ENCODE measurements around the gene EPSTI1. TPM values are rescaled to one million over a fixed set of nuclear protein-coding genes. Genes with fewer than 3 reads are reported as not detected.

Gene EPSTI1
- total RNA-seq, 4 donors from 2014 or later, result 6.5 to 16.9 (median 11.4) TPM

DNA sequence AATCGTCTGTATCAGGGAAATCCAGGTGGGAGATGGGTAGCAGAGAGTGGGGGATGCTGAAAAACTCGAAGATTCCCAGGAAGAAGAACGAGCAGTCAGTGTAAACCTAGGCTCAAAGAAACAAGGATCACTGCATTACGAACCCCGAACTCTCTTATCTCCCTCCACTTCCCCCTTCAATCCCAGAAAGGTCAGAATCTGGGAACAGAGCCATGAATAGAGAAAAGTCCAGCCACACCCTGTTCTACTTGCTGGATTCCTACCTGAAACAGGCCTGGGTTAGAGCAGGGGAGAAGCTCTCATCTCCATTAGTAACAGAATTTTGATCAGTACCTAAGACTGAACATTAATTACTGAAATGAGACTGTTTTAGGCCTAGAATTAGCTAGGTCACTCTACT, 24.4 kb downstream of the EPSTI1 start:
- Histone ChIP-seq H3K36me3 (no peaks in the 10 kb centered on the region), H3K4me1 (no peaks in the 10 kb centered on the region), H3K9me3 (no peaks in the 10 kb centered on the region), H3K4me3 (no peak overlapping the region), H3K27ac (no peak overlapping the region), H3K27me3 (no peaks in the 10 kb centered on the region)
- intact Hi-C loops (cut with DNase I; ENCODE audit: low total_unique reads), result no loop called here
- TF ChIP-seq POLR2A (IDR thresholded peaks at IDR 0.05), result no peak
- TF ChIP-seq, protein P1, sequence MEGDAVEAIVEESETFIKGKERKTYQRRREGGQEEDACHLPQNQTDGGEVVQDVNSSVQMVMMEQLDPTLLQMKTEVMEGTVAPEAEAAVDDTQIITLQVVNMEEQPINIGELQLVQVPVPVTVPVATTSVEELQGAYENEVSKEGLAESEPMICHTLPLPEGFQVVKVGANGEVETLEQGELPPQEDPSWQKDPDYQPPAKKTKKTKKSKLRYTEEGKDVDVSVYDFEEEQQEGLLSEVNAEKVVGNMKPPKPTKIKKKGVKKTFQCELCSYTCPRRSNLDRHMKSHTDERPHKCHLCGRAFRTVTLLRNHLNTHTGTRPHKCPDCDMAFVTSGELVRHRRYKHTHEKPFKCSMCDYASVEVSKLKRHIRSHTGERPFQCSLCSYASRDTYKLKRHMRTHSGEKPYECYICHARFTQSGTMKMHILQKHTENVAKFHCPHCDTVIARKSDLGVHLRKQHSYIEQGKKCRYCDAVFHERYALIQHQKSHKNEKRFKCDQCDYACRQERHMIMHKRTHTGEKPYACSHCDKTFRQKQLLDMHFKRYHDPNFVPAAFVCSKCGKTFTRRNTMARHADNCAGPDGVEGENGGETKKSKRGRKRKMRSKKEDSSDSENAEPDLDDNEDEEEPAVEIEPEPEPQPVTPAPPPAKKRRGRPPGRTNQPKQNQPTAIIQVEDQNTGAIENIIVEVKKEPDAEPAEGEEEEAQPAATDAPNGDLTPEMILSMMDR (IDR thresholded peaks at IDR 0.05), result no peak
- no peak for DNase-seq

DNA sequence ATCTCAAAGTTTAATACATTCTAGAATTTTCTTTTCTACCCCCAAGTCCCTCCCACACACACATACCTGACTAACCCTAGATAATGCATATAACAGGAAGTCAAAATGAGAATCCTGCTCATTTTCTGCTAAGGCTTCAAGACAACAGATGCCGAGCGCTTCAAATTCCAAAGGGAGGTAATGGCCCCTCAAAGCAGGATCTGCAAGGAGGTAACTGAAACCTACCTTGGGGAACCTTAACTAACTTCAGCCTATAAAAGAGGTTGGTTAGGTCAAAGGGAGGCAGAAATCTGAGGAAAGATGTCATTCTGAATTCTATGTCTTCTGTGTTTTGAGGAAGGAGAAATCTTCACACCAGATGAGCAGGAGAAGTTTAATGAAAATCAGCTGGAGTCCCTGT, 26.8 kb downstream of the EPSTI1 start:
- no peak for DNase-seq
- TF ChIP-seq POLR2A (IDR thresholded peaks at IDR 0.05), result no peak
- TF ChIP-seq, protein P1 (IDR thresholded peaks at IDR 0.05), result no peak
- no peaks in the 10 kb centered on the region for H3K4me1 ChIP-seq
- no peak overlapping the region for H3K27ac ChIP-seq
- no peaks in the 10 kb centered on the region for H3K36me3 ChIP-seq
- no peak overlapping the region for H3K4me3 ChIP-seq
- no peaks in the 10 kb centered on the region for H3K9me3 ChIP-seq
- intact Hi-C loops (cut with DNase I; ENCODE audit: low total_unique reads), result no loop called here
- no peaks in the 10 kb centered on the region for H3K27me3 ChIP-seq

DNA sequence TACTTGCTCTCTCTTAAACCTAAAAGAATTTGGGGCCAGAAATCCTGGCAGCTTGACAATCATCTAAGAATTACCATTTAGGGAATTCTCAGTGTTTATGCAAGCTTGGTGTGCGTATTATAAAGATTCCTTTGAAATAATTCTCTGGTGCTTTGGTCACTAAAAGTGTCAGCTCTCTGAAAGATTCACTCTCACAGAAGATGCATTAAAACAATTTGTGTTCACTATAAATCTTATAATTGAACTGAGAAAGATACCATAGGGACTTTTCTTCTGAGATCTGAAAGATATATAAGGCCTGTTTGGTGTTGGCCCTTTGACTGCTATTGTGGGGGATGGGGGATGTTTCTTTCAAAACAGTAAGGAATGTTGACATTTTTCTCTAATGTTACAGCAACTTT, 27.3 kb downstream of the EPSTI1 start:
- no peaks in the 10 kb centered on the region for H3K9me3 ChIP-seq
- H3K4me3 ChIP-seq, result no peak overlapping the region
- DNase-seq, result no peak
- H3K36me3 ChIP-seq, result no peaks in the 10 kb centered on the region
- intact Hi-C loops (cut with DNase I; ENCODE audit: low total_unique reads), result no loop called here
- no peak overlapping the region for H3K27ac ChIP-seq
- H3K4me1 ChIP-seq, result no peaks in the 10 kb centered on the region
- no peaks in the 10 kb centered on the region for H3K27me3 ChIP-seq
- TF ChIP-seq POLR2A (IDR thresholded peaks at IDR 0.05), result no peak
- TF ChIP-seq, protein P1 (IDR thresholded peaks at IDR 0.05), result no peak

DNA sequence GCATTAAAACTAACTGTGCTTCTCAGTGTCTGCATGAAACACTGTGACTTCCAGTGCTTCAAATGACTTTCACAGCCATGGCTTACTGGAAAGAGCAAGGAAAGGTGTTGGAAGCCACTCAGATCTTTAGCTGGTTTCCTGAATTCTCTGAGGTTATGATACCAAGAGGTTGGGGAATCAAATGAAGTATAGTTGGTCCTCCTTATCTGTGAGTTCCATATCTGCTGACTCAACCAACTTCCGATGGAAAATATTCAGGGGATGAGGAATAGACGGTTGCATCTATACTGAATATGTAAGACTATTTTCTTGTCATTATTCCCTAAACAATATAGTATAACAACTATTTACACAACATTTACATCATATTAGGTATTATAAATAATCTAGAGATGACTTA, 32.4 kb downstream of the EPSTI1 start:
- Histone ChIP-seq H3K27me3 (no peaks in the 10 kb centered on the region), H3K36me3 (no peaks in the 10 kb centered on the region), H3K4me1 (no peaks in the 10 kb centered on the region), H3K4me3 (no peak overlapping the region), H3K9me3 (no peaks in the 10 kb centered on the region), H3K27ac (no peak overlapping the region)
- intact Hi-C loops (cut with DNase I; ENCODE audit: low total_unique reads), result no loop called here
- no peak for DNase-seq
- TF ChIP-seq, protein P1 (IDR thresholded peaks at IDR 0.05), result no peak
- no peak for TF ChIP-seq POLR2A (IDR thresholded peaks at IDR 0.05)

DNA sequence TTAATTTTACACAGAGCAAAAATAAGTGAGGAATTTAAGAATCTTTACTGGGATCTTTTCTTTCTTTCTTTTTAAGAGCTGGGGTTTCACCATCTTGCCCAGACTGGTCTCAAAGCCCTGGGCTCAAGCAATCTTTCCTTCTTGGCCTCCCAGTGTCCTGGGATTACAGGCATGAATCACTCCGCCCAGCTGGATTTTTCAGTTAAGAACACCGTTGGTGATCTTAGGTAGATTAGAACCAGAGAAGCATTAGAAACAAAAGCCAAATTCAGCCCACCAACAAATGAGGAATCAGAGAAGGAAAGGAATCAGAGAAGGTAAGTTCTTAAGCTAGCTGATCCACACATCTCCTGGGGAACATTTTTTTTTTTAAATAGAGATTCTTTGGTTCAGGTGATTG, 34.2 kb downstream of the EPSTI1 start:
- H3K27ac ChIP-seq, result no peak overlapping the region
- H3K4me1 ChIP-seq, result no peaks in the 10 kb centered on the region
- no peaks in the 10 kb centered on the region for H3K36me3 ChIP-seq
- H3K9me3 ChIP-seq, result no peaks in the 10 kb centered on the region
- H3K27me3 ChIP-seq, result no peaks in the 10 kb centered on the region
- TF ChIP-seq POLR2A (IDR thresholded peaks at IDR 0.05), result no peak
- TF ChIP-seq, protein P1 (IDR thresholded peaks at IDR 0.05), result no peak
- intact Hi-C loops (cut with DNase I; ENCODE audit: low total_unique reads), result no loop called here
- H3K4me3 ChIP-seq, result no peak overlapping the region
- DNase-seq, result no peak
